ENCODE results near the gene TMEM183A.

DNA sequence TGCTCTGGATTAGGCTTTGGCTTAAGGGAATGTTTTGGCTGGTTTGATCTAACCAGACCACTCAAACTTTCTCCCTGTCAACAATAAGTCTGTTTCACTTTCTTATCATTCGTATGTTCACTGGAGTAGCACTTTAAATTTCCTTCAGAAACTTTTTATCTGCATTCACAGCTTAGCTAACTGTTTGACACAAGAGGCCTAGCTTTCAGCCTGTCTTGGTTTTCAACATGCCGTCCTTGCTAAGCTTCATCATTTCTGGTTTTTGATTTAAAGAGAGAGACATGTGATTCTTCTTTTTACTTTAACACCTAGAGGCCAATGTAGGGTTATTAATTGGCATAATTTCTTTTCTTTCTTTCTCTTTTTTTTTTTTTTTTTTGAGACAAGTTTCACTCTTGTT lies 25.2 kb upstream of the TMEM183A start:
- TF ChIP-seq, protein P1, sequence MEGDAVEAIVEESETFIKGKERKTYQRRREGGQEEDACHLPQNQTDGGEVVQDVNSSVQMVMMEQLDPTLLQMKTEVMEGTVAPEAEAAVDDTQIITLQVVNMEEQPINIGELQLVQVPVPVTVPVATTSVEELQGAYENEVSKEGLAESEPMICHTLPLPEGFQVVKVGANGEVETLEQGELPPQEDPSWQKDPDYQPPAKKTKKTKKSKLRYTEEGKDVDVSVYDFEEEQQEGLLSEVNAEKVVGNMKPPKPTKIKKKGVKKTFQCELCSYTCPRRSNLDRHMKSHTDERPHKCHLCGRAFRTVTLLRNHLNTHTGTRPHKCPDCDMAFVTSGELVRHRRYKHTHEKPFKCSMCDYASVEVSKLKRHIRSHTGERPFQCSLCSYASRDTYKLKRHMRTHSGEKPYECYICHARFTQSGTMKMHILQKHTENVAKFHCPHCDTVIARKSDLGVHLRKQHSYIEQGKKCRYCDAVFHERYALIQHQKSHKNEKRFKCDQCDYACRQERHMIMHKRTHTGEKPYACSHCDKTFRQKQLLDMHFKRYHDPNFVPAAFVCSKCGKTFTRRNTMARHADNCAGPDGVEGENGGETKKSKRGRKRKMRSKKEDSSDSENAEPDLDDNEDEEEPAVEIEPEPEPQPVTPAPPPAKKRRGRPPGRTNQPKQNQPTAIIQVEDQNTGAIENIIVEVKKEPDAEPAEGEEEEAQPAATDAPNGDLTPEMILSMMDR (IDR thresholded peaks at IDR 0.05): no peak
- TF ChIP-seq POLR2AphosphoS5 (IDR thresholded peaks at IDR 0.05; ENCODE audit: low read depth, low read length): no peak
- no peak for TF ChIP-seq IRF3 (IDR thresholded peaks at IDR 0.05; ENCODE audit: low read depth, low read length)
- no peak for TF ChIP-seq ELF1 (IDR thresholded peaks at IDR 0.05)
- TF ChIP-seq, protein P2, sequence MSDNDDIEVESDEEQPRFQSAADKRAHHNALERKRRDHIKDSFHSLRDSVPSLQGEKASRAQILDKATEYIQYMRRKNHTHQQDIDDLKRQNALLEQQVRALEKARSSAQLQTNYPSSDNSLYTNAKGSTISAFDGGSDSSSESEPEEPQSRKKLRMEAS (IDR thresholded peaks at IDR 0.05; ENCODE audit: low read depth): no peak
- TF ChIP-seq EZH2phosphoT487 (IDR thresholded peaks at IDR 0.05; ENCODE audit: borderline replicate concordance, low read depth): no peak
- TF ChIP-seq SIN3A (IDR thresholded peaks at IDR 0.05; ENCODE audit: borderline replicate concordance, low read depth, low read length): no peak
- TF ChIP-seq SMC3 (IDR thresholded peaks at IDR 0.05; ENCODE audit: low read depth, low read length): no peak
- TF ChIP-seq, protein P3, sequence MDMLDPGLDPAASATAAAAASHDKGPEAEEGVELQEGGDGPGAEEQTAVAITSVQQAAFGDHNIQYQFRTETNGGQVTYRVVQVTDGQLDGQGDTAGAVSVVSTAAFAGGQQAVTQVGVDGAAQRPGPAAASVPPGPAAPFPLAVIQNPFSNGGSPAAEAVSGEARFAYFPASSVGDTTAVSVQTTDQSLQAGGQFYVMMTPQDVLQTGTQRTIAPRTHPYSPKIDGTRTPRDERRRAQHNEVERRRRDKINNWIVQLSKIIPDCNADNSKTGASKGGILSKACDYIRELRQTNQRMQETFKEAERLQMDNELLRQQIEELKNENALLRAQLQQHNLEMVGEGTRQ (IDR thresholded peaks at IDR 0.05; ENCODE audit: borderline replicate concordance, low read depth, low read length): no peak
- no peak for TF ChIP-seq RAD21 (IDR thresholded peaks at IDR 0.05; ENCODE audit: low read length)

All from SK-N-SH (cell line).